GM23338 (cell line): Measurements from ENCODE around the gene DIP2C.

Source experiments
- CTCF ChIP-seq, 2 experiments: fragments of 200-600 bp in 1 of 2; sonication (generic) in 1 of 2; conservative IDR thresholded peaks; 2 replicates each; pipeline versions ENCODE4 v1.5.1 to v1.6.1; 2016 to 2017; ENCODE audit warnings: antibody characterized with exemption in 2 of 2, low read depth in 2 of 2, mild to moderate bottlenecking in 2 of 2, moderate library complexity in 1 of 2
- EZH2 ChIP-seq: fragments of 200-600 bp; sonication (generic); IDR thresholded peaks from one replicate; pipeline ENCODE4 v1.8.0; 2017; ENCODE audit warnings: antibody characterized with exemption, mild to moderate bottlenecking, low read depth; ENCODE audit not compliant: unreplicated experiment

- no peak for TF ChIP-seq CTCF (conservative IDR thresholded peaks at IDR 0.05; ENCODE audit: low read depth in 2 of 2)
- no peak for TF ChIP-seq EZH2
Observed at GRCh38 chr10:421170-421569, 268.3 kb downstream of the DIP2C start.
